ENCODE data around the gene PLXNA1.

PLXNA1 gene

DNA sequence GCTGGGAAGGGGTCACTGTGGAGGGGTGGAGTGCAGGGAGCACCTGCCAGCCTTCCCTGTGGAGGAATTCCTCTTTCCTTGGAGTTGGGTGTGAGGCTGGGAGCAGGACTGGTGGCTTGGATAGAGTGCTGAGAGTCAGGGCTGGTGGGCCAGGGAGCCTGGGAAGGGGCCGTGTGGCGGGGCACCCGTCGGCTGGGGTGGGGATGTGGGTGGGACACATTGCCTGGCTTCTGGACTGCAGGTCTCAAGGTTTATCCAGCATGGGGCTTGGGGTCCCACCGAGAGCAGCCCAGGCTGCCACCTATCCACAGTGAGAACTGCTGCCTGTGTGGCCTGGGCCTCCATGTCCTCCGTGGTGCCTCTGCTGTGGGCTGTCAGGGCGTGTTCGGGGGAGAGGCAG is 4.7 kb downstream of the PLXNA1 start:
- no peak for DNase-seq (ENCODE audit: low read depth, low spot score)

DNA sequence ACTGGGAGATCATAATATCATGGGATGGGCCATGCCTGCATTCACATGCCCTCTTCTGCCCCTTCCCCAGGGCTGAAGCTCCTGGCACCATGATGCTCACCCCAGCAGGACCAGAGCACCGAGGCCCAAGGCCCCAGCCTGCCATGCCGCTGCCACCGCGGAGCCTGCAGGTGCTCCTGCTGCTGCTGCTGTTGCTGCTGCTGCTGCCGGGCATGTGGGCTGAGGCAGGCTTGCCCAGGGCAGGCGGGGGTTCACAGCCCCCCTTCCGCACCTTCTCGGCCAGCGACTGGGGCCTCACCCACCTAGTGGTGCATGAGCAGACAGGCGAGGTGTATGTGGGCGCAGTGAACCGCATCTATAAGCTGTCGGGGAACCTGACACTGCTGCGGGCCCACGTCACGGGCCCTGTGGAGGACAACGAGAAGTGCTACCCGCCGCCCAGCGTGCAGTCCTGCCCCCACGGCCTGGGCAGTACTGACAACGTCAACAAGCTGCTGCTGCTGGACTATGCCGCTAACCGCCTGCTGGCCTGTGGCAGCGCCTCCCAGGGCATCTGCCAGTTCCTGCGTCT is 5.6 kb downstream of the PLXNA1 start:
- no peak for DNase-seq (ENCODE audit: low read depth, low spot score)

DNA sequence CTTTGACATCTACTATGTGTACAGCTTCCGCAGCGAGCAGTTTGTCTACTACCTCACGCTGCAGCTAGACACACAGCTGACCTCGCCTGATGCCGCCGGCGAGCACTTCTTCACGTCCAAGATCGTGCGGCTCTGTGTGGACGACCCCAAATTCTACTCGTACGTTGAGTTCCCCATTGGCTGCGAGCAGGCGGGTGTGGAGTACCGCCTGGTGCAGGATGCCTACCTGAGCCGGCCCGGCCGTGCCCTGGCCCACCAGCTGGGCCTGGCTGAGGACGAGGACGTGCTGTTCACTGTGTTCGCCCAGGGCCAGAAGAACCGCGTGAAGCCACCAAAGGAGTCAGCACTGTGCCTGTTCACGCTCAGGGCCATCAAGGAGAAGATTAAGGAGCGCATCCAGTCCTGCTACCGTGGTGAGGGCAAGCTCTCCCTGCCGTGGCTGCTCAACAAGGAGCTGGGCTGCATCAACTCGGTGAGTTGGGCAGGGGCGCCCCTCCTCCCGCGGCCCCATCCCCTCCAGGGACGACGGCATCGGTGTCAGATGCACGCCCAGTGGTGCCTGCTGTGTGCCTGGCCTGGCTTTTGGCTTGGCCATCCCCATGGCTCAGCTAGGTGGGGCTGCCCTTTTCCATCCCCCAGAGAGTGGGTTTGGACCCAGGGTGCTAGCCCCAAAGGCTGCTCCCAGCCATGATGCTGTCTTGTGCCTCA is 6.6 kb downstream of the PLXNA1 start:
- no peak for DNase-seq (ENCODE audit: low read depth, low spot score)

DNA sequence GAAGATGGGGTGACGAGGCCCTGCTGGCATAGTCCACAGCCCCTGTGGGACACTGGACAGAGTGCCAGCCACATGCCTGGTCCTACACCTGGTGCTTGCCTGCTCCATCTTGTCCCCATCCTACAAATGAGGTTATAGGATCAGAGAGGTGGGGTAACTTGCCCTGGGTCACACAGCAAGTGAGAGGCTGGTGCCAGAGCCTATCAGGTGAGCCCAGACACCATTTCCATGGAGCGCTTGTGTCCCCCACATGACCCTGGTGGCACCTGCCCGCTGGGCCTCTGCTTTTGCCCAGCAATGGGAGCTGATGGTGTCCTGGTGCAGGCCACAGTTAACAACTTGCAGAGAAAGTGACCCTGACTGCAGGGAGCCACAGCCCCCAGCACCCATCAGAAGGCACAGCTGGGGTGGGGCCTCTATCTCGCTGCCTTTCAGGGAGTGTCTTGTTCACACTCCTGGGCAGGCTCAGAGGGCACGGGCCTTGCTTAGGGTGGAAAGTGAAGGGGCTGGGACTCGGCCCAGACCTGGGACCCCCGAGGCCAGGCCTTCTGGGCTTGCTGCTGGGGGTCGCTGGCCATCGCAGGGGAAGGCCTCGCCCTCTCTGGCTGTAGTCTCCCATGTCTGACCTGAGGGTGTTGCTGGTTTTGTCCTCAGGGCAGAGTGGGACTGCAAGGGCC is 7.2 kb downstream of the PLXNA1 start:
- DNase-seq (ENCODE audit: low read depth, low spot score) = no peak

DNA sequence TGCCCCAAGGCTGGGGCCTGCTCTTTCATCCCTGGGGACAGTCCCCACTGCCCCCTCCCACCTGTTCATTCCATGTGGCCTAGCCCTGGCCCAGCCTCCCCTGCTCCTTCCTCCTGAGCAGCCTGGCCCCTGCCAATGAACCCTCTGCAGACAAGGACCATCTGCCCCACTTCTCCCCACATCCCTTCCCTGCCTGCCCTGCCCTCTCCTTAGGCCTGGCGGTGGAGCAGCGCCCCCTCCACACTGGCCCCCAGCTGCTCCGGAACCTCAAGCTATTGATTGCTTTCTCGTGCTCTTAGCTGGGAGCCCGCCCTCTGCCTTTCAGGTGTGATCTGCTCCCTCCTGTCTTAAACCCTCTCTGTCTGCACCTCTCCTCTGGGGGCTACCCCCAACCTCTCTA is 8.0 kb downstream of the PLXNA1 start:
- DNase-seq (ENCODE audit: low read depth, low spot score) = no peak

DNA sequence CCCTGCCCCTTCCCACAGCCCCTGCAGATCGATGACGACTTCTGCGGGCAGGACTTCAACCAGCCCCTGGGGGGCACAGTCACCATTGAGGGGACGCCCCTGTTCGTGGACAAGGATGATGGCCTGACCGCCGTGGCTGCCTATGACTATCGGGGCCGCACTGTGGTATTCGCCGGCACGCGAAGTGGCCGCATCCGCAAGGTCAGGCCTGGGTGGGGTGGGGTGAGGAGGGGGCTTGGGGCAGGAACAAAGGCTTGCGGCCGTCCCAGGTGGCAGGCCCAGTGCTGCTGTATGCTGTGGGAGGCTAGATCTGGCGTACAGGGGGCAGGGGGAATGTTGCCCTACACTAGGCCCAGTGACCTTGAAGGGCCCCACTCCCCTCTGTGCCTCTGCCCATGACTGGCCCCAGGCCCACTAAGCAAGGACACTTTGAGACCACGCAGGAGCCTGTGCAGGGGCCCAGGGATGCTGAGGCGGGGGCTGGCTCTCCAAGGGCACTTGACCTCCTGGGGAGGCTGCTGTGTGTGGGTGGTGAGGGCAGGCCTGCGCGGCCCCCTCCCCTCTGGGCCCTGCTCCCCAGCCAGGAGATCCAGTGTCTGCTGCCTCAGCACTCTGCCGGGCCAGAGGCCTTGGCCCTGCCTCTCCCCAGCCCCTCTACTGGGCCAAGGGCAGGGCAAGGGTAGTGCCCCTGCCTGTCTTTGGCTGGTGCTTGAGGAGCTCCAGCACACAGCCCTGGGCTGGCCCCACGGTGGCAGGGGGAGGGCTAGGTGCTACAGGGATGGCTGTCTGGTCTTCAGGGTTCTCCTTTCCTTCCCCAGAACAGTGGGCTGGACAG is 8.7 kb downstream of the PLXNA1 start:
- DNase-seq (ENCODE audit: low read depth, low spot score) = no peak

DNA sequence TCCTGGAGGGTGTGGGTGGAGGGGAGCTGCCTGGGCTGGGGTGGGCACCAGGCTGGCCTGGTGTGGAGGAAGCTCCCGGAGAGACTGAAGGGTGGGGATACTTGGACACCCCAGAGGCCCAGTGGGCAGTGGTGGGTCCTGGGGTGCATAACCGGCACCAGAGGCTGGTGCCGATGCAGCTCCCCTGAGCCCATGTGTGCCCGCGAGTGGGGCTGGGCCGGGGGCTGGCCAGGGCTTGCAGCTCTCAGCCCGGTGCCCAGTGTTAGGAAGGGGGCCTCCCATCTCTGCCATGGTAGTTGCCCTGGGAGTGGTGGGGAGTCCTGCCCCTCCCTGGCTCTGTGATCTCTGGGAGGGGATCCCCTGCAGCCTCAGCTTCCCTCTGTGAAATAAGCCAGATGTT is 9.3 kb downstream of the PLXNA1 start:
- DNase-seq (ENCODE audit: low read depth, low spot score) = no peak

DNA sequence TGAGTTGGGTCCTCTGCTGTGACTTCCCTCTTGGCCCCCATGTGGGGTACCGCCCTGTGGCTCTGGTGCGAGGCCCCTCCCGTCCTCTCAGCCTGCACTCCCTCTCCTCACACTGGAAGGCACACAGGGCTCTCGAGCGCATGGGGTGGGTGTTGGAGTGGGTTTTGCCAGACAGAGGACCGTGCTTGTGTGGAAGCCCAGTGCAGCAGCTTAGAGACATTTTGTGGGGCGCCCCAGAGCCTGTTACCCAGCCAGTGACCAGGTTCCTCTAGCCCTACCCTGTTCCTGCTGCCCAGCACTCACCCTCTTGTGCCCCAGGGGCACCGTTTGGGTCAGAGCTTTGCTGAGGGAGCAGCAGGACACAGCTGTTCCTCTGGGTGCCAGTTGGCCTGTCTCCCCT is 9.9 kb downstream of the PLXNA1 start:
- no peak for DNase-seq (ENCODE audit: low read depth, low spot score)

DNA sequence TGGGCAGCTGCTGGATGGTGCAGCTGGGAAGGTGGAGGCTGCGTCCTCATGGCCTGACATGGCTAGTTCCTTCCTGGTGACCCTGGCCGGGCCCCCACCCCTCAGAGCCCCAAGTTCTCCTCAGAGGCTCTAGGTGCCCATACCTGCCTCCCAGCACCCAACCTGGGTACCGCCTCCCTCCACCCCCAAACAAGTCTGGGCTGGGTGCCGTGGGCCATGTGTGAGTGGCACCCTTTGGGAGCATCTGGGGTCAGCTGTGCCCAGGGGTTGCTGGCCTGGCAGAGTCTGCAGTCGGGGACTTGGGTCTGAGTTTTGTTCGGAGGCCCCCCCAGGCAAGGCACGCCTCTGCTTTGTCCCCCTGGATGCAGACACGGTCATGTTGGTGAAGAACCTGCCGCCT is 10.5 kb downstream of the PLXNA1 start:
- DNase-seq (ENCODE audit: low read depth, low spot score) = no peak

DNA sequence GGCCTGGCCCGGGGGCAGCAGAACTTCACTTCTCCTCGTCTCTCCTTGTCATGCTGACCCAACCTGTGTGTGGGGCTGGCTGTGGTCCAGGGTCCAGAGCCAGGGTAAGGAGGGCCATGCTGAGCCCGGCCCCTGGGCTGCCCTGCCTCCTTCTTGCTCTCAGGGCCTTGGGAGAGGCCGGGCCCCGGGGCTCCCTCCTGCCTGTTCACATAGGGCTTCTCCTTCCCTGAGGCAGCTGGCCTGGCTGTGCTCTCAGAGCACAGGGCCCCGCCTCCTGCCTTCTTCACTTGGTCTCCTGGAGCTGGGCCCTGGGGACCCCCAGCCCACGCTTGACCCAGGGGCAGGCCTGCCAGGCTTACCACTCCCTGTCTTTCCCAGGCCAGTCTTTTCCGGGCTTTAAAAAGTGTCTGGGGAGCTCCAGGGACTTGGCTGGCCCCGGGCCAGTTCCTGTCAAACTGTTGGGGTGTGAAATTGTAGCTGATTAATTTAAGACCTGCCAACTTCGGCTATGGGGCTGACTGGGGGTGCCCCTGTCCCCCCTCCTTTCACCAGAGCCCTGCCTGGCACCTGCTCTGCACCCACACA is 11.8 kb downstream of the PLXNA1 start:
- no peak for DNase-seq (ENCODE audit: low read depth, low spot score)

DNA sequence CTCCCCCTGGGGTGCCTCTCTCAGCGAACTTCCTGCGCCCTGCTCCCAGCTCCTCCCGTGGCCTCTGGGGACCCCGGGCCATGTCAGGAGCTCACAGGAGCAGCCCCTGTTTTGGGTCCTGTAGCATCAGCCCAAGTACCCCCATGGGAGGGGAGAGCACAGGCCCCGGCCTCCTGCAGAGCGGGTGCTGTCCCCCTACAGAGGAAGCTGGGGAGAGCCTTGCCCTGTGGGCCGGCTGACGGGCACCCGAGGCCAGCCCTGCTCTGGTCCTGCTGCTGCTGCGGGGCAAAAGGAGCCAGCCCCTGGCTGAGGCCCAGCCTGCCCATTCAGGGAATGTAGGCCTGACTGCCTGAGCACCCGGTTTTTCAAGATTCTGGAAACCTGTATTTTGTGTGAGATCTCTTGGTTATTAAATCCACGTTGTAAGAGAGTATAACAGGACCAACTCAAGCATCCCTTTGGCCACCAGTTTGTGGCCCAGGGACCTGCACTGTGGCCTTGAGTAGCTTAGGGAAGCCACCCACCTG is 12.4 kb downstream of the PLXNA1 start:
- no peak for DNase-seq (ENCODE audit: low read depth, low spot score)

DNA sequence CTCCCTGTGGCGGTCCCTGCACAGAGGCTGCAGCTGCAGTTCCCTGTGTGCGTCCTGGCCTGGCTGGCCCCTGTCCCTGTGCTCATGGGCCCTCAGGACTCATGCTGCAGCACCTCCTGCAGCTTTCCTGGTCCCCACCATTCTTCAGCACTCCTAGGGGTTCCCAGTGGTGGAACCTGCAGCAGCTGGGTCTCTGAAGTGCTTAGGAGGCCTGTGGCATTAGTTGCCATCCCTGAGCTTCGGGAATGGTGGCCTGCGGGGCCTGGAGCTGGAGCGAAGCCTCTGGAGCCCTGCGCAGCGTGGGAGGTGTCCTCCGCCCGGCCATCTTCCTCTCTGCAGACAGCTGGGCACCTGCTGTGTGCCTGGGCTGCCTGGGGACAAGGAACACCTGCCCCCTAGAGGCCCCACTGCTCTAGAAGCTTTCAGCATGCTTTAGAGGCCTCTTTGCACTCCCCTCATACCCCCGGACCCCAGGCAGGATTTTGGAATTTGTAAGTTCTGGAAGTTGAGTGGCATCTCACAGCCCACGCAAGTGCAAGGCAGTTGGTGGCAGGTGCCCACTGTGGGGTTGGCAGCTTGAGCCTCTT is 13.1 kb downstream of the PLXNA1 start:
- DNase-seq (ENCODE audit: low read depth, low spot score) = no peak

DNA sequence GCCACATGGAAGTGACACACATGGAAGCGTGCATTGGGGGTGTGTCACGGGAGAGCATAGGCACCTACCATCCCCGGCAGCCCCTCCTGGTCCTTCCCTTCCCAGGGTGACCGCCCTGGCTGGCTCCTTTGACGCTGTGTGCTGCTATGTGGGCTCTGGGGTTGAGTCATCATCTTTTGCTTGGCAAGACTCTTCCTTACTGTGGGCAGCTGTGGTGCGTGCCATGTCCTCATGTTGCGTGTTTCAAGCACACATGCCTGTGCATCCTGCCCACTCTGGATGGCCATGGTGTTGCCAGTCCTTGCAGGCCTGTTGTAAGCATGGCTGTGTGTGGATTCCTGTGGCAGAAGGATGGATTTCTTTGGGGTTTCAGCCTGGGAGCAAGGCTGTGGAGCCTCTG is 14.0 kb downstream of the PLXNA1 start:
- no peak for DNase-seq (ENCODE audit: low read depth, low spot score)

DNA sequence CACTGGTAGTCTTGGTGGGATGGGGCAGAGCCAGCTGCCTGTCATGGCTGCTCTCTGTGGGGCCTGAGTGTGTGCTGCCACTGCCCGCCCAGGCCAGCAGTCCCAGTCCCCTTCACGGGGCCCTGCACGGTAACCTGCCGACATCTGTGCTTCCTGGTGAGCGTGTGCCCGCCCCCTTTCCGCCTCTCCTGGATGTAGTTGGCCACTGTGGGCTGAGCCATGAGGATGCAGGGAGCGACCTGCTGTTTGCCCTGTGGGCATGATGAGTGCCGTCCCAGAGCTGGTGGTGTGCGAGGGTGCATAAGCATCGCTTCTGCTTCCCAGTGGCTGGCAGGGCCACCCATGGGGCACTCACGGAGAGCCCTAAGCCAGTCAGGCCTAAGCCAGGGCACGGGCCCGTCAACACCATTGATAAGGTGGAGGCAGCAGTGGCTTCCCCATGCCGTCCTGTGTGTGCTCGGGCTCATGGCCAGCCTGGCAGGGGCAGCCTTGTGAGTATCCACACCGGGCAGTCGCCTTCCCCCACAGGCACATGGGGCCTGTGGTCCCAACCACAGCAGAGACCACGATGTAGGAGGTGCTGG is 14.6 kb downstream of the PLXNA1 start:
- no peak for DNase-seq (ENCODE audit: low read depth, low spot score)

DNA sequence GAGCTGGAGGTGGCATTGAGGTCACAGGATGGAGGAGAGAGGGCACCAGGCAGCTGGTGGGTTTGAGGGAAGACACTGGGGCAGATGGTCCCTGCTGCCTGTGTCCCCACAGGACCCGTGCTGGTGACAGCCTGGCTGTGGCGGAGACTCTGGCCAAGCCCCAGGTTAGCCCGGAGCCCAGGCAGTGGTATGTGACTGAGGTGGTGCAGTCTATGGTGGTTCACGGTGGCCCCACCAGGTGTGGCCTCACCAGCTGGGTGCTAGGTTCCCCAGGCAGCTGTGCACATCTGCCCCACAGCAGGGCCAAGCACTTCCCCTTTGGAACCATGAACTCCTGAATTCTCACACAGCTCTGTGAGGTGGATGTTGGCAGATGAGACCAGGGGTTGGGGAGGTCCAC is 15.4 kb downstream of the PLXNA1 start:
- DNase-seq (ENCODE audit: low read depth, low spot score) = no peak

DNA sequence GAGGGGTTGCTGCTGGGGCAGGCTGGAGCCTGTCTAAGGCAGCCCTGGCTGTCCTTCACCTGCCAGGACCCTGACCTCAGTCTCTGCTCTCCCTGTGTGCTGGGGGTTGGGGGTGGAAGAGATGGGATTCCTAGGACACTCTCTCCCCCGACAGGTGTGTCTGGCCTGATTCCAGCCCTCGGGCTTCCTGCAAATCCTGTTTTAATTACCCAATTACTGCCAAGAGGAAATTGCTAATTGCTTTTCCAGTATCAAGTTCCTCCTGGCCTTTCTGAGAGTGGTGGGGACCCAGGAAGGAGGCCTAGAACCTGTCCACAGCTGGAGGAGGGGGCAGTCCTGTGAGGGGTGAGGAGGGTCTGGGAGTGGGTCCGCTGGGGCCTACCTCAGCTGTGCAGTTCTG is 15.8 kb downstream of the PLXNA1 start:
- DNase-seq (ENCODE audit: low read depth, low spot score) = no peak

DNA sequence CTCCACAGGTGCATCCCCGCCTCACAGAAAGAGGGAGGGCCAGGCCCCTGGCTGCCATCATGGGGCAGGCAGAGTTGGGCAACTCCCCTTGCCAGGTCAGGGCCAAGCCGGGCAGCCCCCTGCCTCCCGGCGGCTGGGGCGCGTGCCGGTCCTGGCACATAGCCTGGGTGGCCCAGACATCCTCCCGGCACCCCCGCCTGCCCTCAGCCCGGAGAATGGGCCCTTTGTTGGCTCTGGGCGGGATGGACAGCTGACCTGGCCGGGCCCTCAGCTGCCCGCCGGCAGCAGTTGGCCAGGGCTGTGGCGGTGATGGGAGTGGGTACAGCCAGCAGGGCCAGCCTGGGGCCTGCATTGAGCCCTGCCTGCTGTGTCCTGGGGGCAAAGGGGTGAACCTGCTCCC is 16.5 kb downstream of the PLXNA1 start:
- no peak for DNase-seq (ENCODE audit: low read depth, low spot score)

DNA sequence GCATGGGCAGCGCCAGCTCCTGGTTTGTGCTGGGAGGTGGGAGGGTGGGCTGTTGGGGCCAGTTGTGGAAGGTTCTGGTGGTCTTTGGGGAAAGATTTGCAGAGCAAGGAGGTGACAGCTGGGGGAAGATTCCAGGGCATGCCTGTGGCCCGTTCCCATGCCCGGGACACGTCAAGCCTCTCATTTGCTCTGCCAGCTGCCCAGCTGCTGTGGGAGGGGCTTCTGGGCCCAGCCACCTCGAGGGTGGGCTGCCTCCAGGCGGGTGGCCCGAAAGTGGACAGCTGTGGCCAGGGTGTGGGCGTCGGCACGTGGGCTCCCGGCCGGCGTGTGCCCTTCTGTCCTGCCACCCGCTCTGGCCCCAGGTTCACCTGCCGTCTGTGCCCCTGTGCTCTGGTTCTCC is 17.2 kb downstream of the PLXNA1 start:
- no peak for DNase-seq (ENCODE audit: low read depth, low spot score)

DNA sequence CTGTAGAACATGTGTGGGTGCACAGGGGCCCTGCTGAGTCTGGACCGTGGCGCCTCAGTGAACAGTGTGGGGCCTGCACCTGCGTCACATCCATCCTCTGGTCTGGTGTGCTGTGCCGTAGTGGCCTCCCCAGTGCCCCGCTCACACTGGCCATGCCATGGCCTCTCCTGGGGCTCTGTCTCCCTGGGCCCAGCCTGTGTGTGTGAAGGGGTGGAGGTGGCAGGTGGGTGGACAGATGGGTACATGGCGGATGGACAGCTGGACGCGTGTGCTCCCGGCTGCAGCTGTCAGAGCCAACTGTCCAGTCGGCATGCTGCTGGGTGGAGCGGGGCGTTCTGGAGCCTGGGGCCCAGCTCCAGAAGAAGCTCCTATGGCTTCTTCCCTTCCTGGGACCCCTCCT is 17.8 kb downstream of the PLXNA1 start:
- no peak for DNase-seq (ENCODE audit: low read depth, low spot score)

DNA sequence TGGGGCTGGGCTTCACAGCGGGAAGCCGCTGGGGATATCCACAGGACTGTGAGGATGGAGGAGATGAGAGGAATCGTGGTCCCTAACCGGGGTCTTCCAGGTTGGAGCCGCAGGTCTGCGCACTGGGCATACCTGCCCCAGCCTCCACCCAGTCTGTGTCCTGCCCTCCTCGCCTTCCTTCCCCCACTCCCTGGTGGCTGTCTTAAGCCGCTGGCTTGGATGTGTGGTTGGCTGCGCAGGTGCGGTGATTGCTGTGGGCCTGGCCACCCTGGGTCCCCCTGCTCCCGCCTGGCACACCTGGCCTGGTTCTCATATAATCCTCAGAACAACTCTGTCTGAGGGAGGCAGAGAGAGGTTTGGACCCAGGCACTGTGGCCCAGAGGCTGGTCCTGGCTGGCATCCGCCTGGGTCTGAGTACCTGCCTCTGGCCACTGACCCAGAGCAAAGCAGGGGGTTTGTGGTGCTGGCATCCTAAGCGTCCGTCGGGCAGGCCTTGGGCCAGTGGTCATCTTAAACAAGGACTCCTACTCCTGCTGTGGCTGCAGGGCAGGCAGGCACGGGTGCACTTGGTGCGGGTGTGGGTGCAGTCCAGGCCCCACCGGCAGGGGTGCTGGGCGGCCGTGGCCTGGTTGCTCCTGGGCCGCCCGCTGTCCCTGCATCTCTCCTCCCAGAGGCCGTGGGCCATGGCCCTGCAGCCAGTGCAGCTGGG is 18.7 kb downstream of the PLXNA1 start:
- no peak for DNase-seq (ENCODE audit: low read depth, low spot score)
